GM21528 (cell line): Measurements from ENCODE around the gene FAM200C.
A peak's percentile ranks its signal among the peaks of the same experiment; 100 is the strongest.
"Not testable (repeated sequence)": the region's sequence is repeated elsewhere in the genome, so short reads cannot be mapped to it uniquely, and the experiment has no call there.

Experiments
- ATAC-seq: cut with Tn5 transposase; IDR thresholded peaks from one replicate; pipeline ENCODE4 v1.9.1; 2021; ENCODE audit warnings: mild to moderate bottlenecking, moderate library complexity; ENCODE audit not compliant: unreplicated experiment, low FRiP score

Gene FAM200C

DNA sequence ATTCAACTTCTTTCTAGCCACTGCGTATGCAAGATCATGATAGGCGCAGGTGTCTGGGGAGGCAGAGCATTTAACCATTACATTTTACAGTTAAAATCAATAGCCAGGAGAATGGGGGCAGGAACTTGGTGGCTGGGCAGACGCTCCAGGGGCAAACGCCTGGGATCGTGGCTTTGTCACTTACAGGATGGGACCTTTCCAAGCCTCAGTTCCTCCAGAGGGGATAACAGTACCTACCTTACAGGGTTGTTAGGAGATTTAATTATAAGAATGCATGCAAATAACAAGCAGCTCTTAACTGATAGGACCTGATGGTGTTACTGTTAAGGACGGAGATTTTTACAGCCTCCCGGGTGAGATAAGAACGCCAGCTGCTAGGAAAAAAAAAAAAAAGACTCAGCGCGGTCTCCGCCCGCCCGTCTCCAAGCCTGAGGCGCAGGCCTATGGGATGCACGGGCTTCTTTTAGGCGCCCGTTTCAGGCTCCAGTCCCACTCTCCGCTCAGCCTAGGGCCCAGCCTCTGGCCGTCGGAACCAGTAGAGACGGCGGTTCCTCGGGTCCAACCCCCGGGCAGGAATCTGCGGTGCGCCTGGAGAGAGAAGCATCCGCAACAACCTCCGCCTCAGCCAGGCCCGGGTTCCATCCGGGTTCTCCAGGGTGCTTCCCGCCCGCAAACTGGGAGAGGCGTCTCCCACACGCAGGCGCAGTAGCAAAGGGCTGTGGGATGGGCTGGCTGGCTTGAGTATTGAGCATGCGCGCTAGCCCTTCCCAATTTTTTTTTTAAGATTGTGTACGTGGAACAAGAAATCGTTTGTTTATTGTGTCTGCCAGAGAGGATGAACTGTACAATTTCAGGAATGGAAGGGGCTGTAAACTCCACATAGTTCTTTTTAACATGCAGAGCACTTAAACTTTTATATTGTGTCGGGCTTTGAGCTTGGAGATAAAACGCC, at the start of gene FAM200C:
FAM200C (minus strand) TSS at position 653 of the 952 bp plus-strand sequence. CDS start 4,564 bp downstream, outside the sequence.
- peak; percentile 90 for ATAC-seq

DNA sequence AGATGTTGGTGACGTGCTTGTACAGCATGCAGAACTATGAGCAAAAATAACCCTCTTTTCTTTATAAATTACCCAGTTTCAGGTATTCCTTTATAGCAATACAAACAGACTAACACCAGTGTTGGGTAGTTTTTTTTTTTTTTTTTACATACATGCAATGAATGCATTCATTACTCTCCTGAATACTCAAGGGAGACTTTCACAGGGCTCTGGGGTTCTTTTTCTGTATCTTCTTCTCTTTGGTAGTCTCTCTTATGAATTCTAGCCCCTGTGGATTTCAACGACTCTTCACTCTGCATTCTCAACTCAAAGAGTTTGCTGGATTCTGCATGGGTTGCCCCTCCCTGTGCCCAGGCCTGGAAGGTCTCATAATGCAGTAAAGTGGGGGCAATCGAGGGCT, 49.6 kb upstream of the FAM200C start:
- no peak for ATAC-seq

DNA sequence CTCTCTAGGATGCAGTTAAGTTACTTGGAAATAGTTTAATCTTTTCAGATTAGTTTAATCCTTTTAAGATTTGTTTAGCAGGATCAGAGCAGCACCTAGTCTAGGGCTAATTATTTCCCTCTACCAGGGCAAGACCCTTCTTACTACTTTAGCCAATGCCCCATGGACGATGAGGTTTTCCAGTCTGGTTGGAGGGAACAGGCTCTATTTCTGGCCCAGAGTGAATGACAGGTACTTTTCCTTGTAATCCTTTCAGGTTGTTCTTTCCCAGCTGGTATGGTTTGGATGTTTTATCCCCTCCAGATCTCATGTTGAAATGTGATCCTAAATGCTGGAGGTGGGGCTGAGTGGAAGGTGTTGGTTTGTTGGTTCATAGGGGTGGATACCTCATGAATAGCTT, 49.0 kb upstream of the FAM200C start:
- ATAC-seq, result no peak

DNA sequence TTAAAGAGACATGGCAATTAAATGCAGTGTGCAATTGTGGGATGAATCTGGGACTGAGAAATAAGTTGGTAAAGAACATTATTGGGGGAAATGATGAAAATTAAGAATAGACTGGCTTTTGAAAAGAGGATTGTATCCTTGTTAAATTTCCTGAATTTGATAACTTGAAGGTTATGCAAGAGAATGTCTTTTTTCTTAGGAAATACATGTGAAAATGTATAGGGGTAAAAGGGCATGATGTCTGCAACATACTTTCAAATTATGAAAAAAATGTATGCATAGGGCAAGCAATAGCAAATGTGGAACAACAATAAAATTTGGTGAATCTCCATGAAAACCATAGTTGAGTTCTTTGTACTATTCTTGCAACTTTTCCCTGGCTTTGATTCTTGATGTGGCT, 45.9 kb upstream of the FAM200C start:
- no peak for ATAC-seq

GRCh38 chr5:160445132-160445531, 45.3 kb upstream of the FAM200C start:
- no peak for ATAC-seq

DNA sequence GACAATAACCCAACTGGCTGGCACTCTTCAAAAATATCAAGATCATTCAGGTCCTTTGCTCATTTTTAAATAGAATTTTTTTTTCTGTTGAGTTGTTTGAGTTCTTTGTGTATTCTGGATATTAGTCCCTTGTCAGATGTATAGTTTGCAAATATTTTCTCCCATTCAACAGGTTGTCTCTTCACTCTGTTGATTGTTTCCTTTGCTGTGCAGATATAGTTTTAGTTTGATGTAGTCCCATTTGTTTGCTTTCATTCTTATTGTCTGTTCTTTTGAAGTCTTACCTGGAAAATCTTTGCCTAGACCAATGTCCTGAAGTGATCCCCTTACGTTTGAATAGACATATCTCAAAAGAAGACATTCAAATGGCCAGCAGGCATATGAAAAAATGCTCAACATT, 44.6 kb upstream of the FAM200C start:
- no peak for ATAC-seq

GRCh38 chr5:160442824-160443431, 43.1 kb upstream of the FAM200C start:
- no peak for ATAC-seq

- peak; percentile 26 for ATAC-seq
These were observed 41.5 kb upstream of the FAM200C start for GRCh38 chr5:160441311-160441781.

- peak; percentile 68 for ATAC-seq
These were observed 39.3 kb upstream of the FAM200C start for GRCh38 chr5:160439205-160439600.

DNA sequence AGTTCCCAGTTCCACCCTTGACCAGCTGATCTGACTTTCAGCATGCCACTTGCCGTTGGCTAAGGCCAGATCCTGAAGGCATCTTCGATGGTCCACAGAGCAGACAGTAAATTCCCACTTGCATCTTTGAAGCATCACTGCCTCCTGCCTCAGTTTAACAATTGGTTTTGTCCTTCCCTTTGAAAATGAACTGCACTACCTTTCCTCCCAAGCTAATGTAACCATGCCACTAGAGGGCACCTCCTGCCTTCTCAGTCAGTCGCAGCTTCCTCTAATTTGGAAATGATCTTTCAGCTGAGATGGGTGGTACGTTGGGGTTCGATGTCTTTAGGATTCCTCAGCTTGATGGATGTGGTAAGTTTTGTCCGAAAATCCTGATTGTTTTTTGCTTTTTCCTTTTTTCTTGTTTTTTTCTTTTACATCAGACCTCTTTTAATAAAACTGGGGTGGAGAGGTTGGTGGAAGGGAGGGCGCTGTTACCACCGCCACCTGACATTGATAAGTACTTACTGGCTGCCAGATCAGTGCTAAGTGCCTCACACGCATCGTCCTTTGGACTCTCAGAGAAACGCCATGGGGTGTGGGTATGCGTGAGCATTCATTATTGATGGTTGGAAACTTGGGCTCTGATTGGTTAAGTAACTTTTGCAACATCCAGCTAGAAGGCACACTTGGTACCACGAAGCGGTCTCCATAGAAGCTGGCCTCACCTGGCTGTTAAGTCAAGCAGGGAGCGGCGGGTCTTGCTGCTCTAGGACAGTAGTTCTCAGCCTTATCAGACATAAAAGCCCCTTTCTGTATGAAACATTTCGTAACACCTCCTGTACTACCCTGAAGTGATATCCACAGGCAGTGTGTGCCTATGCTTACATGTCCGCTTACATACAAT, 38.7 kb upstream of the FAM200C start:
- peak; percentile 46 for ATAC-seq

GRCh38 chr5:160437271-160437670, 37.4 kb upstream of the FAM200C start:
- no peak for ATAC-seq

DNA sequence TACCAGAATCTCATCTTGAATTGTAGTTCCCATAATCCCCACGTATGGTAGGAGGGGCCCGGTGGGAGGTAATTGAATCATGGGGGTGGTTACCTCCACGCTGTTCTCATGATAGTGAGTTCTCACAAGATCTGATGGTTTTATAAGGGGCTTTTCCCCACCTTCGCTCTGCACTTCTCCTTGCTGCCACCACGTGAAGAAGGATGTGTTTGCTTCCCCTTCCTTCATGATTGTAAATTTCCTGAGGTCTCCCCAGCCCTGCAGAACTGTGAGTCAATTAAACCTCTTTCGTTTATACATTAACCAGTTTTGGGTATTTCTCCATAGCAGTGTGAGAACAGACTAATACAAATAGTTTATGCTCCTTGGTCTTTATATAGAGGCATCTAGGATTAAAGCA, 36.8 kb upstream of the FAM200C start:
- ATAC-seq, result not testable (repeated sequence)

DNA sequence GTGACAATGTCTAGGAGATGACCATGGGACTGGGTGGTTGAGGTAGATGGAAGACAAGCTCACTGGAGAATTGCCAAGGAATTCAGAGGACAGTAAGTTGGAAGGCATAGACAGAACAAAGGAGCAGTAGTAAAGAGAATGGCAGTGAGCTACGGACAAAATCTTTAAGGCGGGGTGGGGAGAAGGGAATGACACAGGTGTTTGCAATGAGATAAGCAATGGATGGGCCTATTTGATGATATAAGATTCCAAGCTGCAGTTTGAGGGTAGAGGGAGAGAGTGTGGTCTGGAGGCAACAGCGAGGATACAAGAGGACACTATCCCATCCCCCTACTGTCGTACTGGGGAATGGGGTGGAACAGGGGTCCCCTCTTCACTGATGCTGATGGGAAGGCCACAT, 36.2 kb upstream of the FAM200C start:
- ATAC-seq, result no peak

GRCh38 chr5:160435532-160435931, 35.7 kb upstream of the FAM200C start:
- ATAC-seq, result no peak

DNA sequence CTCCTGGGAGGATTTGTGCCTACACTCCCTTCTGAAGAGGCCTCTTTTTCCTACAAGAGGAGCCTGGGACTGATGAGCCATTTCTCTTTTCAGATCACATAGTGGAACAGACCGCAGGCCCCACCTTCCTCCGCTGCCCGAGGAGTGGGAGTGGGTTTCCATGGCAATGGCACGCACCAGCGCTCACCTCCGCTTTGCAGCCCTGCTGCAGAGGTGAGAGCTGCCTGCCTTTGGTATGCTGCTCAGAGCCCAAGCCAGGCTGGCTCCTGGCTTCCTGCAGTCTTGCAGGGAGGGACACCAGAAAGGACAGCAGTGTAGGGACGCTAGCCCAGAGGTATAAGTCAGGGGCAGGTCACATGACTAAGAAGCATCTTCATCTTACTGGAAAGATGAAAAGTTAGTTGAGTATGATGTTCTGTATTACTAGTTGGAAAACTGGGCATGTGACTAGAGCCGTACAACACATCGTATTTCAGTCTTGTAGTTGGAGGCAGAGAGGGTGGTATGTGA, 34.2 kb upstream of the FAM200C start:
- ATAC-seq, result peak; percentile 81

DNA sequence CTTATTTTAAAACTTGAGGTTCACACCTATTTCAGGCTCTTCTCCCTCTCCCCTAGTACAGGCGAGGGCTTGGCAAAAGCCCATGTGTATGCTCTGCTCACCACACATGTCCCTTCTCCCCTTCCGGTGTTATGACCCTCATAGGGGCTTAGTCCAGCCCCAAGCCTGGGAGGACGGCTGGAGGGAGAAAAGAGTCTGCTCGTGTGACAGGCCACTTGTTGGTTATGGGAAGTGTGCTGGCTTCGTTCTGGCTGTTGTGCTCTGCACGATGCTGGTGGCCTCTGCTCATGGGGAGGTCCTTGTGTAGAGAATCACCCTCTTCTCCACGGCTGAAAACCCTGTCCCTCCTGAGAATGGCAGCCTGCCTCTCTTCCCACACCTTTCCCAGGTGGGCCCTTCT, 32.9 kb upstream of the FAM200C start:
- ATAC-seq, result no peak

DNA sequence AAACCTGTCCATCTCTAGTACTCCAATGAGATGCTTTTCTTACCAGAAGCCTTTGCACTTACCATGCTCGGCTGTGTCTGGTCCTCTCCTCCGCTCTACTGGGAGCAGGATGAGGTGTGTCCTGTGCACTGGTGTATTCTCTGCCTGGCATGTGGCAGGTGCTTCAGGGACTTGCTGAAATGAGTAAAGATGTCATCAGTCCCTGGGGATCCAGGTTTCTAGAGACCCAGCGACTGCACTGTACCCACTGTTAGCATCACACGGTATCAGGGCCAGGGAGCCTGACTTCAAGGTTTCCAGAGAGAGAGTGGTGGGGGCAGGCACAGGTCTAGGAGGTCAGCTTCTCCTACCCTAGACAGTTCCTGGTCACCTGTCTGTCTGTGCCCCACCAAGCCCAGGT, 32.3 kb upstream of the FAM200C start:
- no peak for ATAC-seq

DNA sequence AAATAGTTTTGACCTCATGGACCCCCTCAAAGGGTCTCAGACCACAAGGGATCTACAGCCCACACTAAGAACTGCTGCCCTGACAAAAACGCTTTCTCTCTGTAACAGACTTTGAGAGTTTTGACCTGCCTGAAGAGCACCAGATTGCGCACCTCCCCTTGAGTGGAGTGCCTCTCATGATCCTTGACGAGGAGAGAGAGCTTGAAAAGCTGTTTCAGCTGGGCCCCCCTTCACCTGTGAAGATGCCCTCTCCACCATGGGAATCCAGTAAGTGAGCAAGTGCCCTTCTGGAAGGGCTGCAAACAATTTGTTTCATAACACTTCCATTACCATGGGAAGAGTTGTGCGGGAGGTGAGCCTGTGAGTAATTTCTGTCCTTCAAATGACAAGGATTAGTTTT, 27.8 kb upstream of the FAM200C start:
- no peak for ATAC-seq

GRCh38 chr5:160423099-160423498, 23.2 kb upstream of the FAM200C start:
- no peak for ATAC-seq

DNA sequence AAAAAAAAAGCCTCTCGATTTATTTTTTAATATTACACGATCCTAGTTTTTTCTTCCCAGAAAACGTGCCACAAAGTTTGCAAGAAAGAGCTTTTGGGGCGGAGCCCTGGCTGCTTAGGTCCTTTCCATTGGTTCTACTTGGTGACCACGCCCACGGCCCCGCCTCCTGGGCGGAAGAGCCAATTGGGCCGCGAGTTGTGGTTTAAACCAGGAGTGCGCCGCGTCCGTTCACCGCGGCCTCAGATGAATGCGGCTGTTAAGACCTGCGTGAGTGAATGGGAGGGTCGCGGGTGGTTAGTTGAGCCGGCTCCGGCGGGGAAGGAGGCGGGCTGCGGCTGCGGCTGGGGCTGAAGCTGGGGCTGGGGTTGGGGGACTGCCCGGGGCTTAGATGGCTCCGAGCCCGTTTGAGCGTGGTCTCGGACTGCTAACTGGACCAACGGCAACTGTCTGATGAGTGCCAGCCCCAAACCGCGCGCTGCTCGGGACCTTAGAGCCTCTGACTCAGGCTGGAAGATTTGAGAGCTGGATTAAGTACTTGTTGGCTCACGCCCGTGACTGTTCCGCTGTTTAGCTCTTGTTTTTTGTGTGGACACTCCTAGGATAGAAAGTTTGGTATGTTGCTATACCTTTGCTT, 21.9 kb upstream of the FAM200C start, which contains the start of gene PTTG1:
PTTG1 (plus strand) TSS at position 231 of the 634 bp plus-strand sequence. CDS start 458 bp downstream, outside the sequence.
- peak; percentile 73 for ATAC-seq
